KG1 (cell line): ENCODE data around the gene BARX1.
"Not testable (repeated sequence)": the region's sequence is repeated elsewhere in the genome, so short reads cannot be mapped to it uniquely, and the experiment has no call there.

ENCODE experiments used
- DNase-seq: peaks from one replicate; lab custom pipeline; 2025; lab: John Stamatoyannopoulos, UW

BARX1 gene, protein sequence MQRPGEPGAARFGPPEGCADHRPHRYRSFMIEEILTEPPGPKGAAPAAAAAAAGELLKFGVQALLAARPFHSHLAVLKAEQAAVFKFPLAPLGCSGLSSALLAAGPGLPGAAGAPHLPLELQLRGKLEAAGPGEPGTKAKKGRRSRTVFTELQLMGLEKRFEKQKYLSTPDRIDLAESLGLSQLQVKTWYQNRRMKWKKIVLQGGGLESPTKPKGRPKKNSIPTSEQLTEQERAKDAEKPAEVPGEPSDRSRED

DNA sequence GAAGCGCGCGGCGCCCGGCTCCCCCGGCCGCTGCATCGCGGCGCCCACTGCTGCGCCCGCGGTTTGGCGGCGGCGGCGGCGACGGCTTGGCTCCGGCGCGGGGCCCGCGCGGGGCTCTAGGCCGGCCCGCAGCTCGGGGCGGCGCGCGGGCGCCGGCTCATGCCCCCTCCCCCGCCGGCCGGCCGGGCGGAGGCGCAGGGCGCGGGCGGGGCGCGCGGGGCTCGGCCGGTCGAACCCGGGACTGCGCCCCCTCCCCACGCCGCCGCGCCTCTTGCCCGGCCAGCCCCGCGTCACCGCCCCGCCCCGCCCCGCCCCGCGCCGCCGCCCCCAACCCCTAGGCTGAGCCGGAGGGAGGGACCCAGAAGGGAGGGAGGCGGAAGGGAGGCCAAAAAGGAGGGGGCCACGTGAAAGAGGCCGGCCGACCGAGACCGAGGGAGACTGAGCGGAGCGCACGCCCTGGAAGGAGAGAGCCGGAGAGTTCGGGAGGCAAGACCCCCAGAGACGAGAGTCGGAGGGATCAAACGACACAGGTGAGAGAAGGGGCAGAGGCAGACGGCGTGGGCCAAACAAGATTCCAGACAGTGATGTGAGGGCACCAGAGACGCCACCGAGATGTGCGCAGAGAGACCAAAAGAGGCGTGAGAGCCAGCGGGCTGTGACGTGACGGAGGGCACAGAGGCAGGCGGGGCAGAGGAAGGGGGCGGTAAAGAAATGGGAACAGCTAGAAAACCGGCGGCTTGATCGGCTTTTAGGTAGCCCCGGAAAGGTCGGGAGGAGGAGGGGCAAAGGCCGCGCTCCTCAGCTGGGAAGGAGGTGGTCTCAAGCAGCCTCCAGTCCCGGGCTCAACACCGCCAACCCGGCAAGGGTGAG is at the start of gene BARX1:
Gene BARX1, minus strand, starts transcription at position 245 of the 870 bp plus-strand sequence. Its CDS starts 209 bp downstream, at position 36.
- no peak for DNase-seq

DNA sequence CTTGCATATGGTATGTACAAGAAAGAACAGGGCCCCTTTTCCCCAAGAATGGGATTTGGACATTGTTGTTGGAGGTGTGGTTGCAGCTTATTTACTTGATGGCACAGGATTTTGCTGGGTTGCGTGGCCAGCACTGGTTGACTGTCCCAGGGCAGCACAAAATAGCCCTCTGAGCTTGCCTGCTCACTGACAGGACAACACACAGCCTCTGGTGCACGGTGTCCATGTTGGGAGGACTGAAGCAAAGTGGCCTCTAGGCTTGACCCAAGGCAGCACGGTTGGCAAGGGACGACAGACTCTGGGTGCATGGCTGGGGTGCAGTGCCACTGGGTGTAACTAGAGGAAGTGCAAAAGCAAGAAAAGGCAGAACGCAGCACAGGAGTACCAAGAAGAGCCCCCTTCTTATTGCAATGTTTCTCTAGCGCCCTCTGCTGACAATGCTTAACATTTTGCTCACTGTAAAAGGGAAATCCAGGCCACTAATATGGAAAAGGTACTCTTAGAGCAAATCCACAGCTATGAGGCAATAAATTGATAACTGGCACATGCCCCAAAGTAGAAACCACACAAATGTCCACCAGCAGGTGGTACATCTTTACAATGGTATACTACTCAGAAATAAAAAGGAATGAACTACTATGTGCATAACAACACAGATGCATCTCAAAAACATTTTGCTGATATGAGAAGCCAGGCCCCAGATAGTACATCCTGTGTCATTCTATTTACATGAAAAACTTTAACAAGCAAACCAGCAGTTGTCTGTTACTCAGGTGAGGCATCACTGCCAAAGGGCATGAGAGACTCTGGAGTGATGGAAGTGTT is 47.4 kb upstream of the BARX1 start:
- DNase-seq: peak; percentile 7

DNA sequence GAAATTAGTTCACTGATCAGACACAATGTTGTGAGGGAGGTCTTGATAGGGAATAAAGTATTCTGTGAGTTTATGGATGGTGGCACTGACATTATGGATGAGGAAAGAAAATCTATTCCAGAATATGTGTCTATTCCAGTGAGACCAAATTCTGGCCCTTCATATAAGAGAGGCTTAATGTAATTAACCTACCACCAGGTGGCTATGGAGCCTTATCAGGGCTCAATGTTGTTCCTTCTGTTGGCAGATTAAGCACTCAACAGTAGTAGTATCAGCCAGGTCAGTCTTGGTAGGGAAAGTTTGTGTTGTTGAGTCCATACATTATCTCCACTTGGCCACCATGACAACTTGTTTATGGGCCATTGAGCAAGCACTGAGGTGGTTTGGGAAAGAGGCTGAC is 41.7 kb upstream of the BARX1 start:
- DNase-seq: no peak

DNA sequence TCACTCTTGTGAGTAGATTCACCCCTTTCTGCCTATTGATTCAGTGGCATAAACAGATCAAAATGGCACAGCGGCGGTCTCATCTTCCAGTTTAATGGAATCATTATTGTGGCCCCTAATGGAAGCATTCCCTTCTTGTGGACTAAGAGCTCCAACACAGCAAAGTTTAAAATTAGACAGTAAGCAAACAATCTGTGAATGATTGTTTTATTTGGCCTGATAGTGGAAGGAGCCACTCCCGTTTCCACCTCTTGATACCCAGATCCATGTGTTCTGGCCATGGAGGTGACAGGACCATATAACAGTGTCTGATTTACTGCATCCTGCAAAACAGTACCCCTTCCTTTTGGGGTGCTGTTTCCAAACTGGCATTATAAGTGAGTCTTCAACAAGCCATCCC is 41.2 kb upstream of the BARX1 start:
- DNase-seq: no peak

DNA sequence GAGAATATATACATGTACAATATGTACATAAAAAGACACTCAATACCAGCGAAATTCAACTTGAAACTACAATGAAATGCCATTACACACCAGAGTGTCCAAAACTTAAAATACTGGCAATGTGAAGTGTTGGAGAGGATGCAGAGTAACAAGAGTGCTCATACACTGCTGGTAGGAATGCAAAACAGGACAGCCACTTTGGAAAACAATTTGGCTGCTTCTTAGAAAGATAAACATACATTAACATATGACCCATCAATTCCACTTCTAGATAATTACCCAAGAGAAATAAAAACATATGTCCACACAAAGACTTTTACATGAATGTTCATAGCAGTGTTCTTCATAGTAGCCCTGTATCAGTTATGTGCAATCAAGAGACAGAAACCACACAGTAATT is 39.4 kb upstream of the BARX1 start:
- DNase-seq: no peak

DNA sequence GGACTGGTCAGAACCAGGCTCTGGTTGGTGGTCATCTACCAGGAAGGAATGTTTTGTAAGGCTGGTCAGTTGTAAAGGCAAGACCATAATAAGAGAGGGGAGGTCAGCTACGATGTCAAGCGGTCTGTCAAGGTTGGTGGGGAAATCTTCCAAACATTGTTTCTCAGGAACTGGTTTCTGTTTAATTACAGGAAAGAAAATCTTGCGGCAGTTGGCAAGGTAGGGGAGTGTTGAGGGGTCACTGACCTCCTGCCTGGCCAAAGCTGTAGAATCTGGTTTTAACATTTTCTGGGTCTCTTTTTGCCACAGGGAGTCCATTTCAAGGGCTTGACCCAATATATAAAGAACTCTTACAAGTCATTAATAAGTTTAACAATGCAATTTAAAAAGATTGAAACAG is 39.0 kb upstream of the BARX1 start:
- DNase-seq: no peak

DNA sequence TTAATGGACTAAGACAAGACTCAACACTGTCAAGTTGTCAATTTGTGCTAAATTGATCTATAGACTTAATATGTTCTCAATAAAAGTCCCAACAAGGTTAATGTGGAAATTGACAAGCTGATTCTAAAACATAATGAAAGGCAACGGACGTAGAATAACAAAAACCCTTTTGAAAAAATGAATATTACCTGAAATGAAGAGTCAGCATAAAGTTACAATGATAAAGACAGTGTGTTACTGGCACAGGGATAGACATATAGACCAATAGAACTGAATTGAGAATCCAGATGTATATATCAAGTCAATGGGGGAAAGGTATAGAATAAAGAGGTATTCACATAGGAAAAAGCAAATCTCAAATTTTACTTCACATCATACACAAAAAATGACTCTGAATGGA is 37.7 kb upstream of the BARX1 start:
- no peak for DNase-seq

DNA sequence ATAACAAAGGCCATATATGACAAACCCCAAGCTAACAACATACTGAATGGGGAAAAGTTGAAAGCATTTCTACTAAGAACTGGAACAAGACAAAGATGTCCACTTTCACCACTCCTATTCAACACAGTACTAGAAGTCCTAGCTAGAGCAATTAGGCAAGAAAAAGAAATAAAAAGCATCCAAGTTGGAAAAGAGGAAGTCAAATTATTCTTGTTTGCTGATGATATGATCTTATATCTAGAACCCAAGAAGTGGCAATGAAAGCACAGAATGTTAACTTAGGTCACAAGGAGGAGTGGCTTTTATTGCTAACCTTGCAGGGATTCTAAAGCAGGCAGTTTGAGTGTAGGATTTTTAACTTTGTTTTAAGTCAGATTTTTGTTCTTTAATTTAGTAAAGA is 35.3 kb upstream of the BARX1 start:
- no peak for DNase-seq

DNA sequence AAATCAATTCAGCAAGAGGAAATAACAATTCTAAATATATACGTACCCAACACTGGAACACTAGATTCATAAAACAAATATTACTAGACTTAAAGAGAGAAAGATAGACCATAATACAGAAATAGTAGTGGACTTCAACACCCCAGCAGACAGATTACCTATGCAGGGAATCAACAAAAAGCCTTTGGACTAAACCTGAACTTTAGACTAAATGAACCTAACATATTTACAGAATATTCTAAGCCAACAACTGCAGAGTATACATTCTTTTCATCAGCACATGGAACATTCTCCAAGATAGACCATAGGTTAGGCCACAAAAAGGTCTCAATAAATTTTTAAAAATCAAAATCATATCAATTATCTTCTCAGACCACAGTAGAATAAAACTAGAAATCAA is 32.9 kb upstream of the BARX1 start:
- no peak for DNase-seq

DNA sequence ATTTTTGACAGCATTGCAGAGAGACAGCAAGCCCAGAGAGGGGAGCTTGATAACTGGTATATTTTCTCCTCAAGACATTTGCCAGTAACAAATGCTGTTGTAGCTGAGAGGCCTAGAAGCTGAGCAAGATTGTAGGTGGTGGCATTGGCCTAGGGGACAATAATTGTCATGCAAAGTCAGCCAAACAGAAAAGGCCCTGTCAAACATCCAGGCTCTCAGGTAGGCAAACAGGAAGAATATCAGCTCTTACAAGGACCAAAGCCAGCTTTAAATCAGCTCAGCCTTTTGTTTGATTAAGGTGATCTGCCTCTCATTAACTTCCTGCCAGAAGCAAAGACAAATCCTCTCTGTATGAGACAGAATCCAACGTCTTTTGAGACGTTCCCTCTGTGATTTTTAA is 29.7 kb upstream of the BARX1 start:
- no peak for DNase-seq

DNA sequence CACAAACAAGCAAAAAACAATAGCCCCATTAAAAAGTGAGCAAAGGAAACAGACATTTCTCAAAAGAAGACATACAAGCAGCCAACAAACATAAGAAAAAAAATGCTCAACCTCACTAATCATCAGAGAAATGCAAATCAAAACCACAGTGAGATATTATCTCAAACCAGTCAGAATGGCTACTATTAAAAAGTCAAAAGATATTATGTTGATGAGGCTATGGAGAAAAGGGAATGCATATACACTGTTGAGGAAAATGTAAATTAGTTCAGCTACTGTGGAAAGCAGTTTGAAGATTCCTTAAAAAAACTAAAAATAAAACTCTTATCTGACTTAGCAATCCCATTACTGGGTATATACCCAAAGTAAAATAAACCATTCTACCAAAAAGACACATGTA is 28.7 kb upstream of the BARX1 start:
- DNase-seq: no peak

DNA sequence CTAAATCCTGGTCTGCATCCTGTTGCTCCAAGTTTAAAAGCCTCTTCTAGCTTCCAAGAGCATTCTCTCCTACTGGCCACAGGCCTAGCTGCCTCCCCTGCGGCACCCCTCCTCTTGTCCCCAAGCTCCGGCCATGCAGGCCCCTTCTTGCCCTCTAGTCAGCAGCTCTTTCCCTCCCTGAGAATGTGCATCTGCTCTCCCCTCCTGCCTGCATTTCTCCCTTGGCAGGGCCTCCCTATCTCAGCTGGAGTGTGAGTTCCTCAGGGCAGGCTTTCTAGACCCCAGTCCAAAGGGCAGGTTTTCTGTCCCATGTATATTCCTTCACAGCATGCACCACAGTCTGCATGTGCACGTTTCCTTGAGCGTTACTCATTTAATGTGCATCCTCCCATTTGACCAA is 24.6 kb upstream of the BARX1 start:
- no peak for DNase-seq

DNA sequence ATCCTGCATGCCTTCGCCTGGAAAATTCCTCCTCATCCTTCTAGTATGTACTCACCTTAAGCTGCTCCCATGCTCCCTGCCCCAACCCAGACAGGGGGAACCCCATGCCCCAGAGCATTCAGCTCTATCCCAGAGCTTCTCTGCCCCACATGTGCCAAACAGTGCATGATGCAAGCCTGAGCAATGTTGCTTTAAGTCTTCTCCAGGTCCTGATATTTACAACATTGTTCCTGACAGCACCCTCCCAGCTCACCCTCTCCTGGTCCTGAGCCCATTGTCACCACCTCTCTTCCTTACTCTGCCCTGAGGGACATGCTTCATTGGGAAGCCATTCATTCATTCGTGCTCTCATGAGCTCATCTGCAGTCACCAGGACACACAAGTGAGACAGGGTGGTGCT is 23.4 kb upstream of the BARX1 start:
- DNase-seq: no peak

DNA sequence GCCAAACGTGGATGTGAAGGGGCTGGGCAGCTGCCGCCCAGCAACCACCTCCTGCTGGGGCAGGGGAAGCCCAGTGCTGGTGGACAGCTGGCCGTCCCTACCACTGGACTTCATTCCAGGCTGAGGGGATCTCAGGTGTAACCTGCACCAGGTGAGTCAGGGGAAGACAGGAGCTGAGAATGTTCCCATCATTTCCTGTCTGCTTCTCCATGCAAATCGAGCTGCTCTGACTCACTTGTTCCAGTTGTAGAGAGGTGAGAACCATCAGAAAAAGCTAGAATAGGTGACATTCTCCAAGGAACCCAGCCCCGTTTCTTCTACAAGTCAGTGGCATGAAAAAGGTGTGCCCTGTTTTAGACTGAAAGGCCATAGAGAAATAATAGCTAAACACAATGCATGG is 21.8 kb upstream of the BARX1 start:
- DNase-seq: no peak

DNA sequence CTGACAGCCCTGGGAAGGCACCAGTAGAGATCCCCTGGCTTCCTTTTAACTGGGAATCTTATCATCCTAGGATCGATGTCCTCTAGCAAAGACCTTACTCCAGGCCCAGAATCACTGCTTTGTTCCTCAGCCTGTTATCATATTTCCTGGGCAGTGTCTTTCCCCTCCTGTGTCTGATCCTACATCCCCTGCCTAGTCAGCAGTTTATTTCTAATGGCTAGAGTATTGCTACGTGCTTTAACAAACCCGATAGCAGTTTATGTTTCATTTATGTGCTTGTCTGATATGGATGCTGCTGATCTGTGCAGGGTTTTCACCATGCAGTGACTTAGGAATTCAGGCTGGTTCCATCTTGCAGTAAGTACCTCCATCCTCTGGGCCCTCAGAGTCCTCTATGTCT is 20.9 kb upstream of the BARX1 start:
- DNase-seq: no peak

DNA sequence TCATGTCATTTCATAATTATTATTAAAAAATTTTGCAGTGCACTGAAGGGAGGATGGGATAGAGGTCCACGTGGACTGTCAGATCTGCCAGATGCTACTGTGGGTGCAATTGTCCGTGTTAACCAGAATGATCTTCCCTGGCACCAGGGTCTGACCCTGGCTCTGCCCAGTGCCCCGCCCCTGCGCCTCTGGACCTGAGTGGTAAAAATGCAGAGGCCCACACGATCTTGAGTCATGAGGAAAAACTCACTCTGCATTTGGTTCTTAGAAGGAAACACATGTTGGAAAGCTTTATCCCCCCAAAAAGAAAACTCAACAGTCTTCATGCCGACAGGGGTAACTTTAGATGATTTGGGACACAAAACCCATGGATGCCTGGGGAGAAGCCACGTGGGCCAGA is 20.1 kb upstream of the BARX1 start:
- no peak for DNase-seq

DNA sequence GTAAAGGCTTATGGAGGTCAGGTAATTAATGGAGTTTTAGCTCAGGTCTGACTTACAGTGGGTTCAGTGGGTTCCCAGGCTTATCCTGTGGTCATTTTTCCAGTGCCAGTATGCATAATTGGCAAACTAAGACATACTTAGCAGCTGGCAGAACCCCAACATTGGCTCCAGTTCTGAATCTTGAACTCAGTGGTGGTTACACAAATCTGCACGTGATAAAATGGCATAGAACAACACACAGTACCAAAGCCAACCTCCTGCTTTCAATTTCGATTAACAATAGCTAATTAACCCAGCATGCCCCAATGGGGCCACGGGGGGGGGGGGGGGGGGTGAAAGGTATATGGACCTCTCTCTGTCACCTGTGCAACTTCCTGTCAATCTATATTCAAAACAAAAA is 19.0 kb upstream of the BARX1 start:
- DNase-seq: no peak

DNA sequence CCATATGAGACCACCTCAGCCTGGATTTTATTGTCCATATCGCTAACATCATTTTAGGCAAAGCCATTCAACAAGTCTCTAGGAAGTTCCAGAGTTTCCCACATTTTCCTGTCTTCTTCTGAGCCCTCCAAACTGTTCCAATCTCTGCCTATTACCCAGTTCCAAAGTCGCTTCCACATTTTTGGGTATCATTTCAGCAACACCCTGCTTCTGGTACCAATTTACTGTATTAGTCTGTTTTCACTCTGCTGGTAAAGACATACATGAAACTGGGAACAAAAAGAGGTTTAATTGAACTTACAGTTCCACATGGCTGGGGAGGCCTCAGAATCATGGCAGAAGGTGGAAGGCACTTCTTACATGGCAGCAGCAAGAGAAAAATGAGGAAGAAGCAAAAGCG is 17.5 kb upstream of the BARX1 start:
- not testable (repeated sequence) for DNase-seq

DNA sequence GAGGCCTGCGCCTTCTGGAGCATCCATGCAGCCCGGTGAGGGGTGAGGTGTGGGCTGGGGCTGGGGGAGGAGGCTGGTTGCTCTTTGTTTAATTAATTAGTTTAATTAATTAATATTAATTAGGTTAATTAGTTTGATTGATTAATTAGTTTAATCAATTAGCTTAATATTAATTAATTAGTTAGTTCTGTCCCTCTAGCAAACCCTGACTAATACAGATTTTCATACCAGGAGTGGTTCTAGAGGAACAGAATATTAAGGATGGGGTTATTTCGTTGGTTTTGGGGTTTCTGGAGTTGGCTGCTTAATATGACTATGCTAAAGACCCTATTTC is 14.1 kb upstream of the BARX1 start:
- DNase-seq: no peak

DNA sequence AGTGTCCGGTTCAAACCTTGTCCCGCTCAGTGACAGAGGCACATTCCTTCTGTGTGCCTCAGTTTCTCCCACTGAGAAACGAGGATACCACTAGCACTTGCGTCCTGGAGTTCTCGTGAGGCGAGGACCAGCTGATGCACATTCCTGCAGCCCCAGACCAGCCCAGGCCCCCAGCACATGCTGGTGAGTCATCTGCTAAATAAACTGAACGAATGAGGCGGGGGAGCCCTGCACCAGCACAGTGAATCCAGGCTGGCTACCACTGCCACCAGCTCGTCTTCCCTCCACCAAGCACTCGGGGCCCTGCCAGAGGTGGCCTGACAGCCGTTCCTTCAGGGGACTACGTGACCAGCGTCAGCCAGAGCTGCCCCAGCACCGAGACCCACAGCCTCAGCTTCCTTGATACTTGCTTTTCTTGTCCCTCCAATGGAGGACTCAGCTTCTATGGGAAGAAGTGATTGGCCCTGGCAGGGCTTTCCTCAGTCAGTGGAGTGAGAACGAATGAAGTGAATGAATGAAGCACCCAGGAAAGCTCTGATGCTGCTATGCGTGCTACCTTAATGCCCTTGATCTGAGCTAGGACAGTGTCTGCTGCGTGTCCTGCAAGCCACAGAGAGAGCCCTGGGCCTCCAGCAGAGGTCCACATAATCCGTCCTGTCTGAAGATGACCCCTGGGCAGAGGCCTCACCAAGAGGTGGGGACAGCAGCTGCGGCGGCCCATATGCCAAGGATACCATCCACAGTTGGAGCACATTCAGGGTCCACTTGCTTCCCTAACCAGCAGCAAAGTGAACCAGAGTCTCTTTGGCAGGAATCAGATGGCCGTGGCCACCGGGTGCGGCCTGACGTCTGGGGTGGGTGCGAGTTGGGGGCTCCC is 13.5 kb upstream of the BARX1 start:
- no peak for DNase-seq

DNA sequence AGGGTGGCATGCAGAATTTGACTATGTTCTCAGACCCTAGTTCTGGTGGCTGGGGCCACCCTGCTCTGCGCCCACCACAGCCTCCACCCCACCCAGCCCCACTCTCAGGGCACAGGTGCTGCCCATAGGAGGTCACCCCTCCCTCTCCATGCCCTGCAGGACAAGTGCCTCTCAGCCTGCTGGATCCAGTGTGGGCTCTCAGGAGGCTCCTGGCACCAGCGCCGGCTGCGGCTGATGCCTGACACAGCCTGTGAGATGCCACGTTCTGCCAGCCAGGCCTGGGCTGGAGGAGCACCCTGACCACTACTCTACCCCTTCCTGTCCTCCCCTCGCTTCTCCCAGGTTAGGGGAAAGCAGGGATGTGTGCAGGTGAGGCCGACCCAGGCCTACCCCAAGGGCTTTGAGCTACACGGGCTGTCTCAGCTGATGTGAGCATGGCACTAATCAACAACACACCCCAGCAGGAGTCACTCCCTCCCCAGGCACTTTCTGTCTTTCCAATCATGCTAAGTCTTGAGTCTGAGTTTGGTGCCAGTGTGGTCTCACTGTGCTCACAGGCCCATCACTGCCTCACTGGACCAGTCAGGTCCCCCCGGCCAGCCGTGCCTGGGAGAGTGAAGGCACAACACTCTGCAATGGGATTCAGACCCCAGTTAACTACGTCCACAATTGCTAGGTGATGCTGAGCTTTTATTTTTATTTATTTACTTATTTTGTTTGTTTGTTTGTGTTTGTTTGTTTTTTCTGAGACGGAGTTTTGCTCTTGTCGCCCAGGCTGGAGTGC is 12.1 kb upstream of the BARX1 start:
- no peak for DNase-seq
